IPS DF 6.9 (cell line): Measurements from ENCODE around the gene COL4A6.

Experiments
- DNase-seq: peaks from one replicate; pipeline ENCODE4 v3.0.0-alpha.2; 2013; ENCODE audit warnings: low read depth, low spot score
- H3K27ac ChIP-seq: one replicate; pipeline ENCODE4 v1.5.1; 2013; ENCODE audit warnings: low read length, control low read depth
- H3K27me3 ChIP-seq: 2 replicates; pipeline ENCODE4 v1.6.1; 2013; ENCODE audit warnings: mild to moderate bottlenecking, low read length; ENCODE audit not compliant: control insufficient read depth, insufficient read depth
- H3K36me3 ChIP-seq: 2 replicates; pipeline ENCODE4 v1.6.1; 2013; ENCODE audit warnings: low read length; ENCODE audit not compliant: control insufficient read depth, insufficient read depth
- H3K4me1 ChIP-seq: 2 replicates; pipeline ENCODE4 v1.6.1; 2013; ENCODE audit warnings: low read length; ENCODE audit not compliant: control insufficient read depth, insufficient read depth
- H3K4me3 ChIP-seq: 2 replicates; pipeline ENCODE4 v1.5.1; 2013; ENCODE audit warnings: mild to moderate bottlenecking, low read length
- H3K9me3 ChIP-seq: 2 replicates; pipeline ENCODE4 v1.6.1; 2013; ENCODE audit warnings: low read length, inconsistent platforms; ENCODE audit not compliant: control insufficient read depth, insufficient read depth
- WGBS: extraction: QIAGEN DNeasy Blood & Tissue Kit; methylation state at CpG from one replicate; pipeline ENCODE4 v1.1.7; 2013; ENCODE audit warnings: mixed read lengths, missing lambda C conversion rate; ENCODE audit not compliant: insufficient read length, insufficient coverage; 5-methylcytosine and 5-hydroxymethylcytosine counted together

Gene COL4A6

GRCh38 chrX:108250654-108251579, 187.3 kb downstream of the COL4A6 start:
- Histone ChIP-seq H3K4me3 (no peak overlapping the region), H3K27ac (no peak overlapping the region), H3K27me3 (no peaks in the 10 kb centered on the region), H3K36me3 (no peaks in the 10 kb centered on the region), H3K4me1 (no peaks in the 10 kb centered on the region), H3K9me3 (no peaks in the 10 kb centered on the region)
- no peak for DNase-seq
- 100% methylated on average over 1 of the region's 5 CpGs for WGBS

GRCh38 chrX:108246304-108246954, 191.8 kb downstream of the COL4A6 start:
- H3K36me3 ChIP-seq = no peaks in the 10 kb centered on the region
- H3K4me3 ChIP-seq = no peak overlapping the region
- no peak for DNase-seq
- H3K9me3 ChIP-seq = no peaks in the 10 kb centered on the region
- H3K27ac ChIP-seq = no peak overlapping the region
- no peaks in the 10 kb centered on the region for H3K4me1 ChIP-seq
- H3K27me3 ChIP-seq = no peaks in the 10 kb centered on the region
- no CpG with 5 or more reads among the region's 3 CpGs for WGBS

GRCh38 chrX:108245462-108245861, 192.8 kb downstream of the COL4A6 start:
- WGBS = no CpG with 5 or more reads among the region's 6 CpGs
- Histone ChIP-seq H3K27me3 (no peaks in the 10 kb centered on the region), H3K4me3 (no peak overlapping the region), H3K27ac (no peak overlapping the region), H3K4me1 (no peaks in the 10 kb centered on the region), H3K36me3 (no peaks in the 10 kb centered on the region), H3K9me3 (no peaks in the 10 kb centered on the region)
- no peak for DNase-seq

- DNase-seq = no peak
- Histone ChIP-seq H3K4me3 (no peak overlapping the region), H3K36me3 (no peaks in the 10 kb centered on the region), H3K9me3 (no peaks in the 10 kb centered on the region), H3K4me1 (no peaks in the 10 kb centered on the region), H3K27me3 (no peaks in the 10 kb centered on the region), H3K27ac (no peak overlapping the region)
- no CpG with 5 or more reads among the region's 4 CpGs for WGBS
These were observed 202.2 kb downstream of the COL4A6 start for GRCh38 chrX:108235986-108236385.

GRCh38 chrX:108230574-108230973, 207.6 kb downstream of the COL4A6 start:
- H3K36me3 ChIP-seq = no peaks in the 10 kb centered on the region
- H3K4me1 ChIP-seq = no peaks in the 10 kb centered on the region
- H3K27ac ChIP-seq = no peak overlapping the region
- no peaks in the 10 kb centered on the region for H3K27me3 ChIP-seq
- WGBS = no CpG with 5 or more reads among the region's 1 CpG
- DNase-seq = no peak
- no peaks in the 10 kb centered on the region for H3K9me3 ChIP-seq
- H3K4me3 ChIP-seq = no peak overlapping the region

GRCh38 chrX:108224727-108225621, 213.2 kb downstream of the COL4A6 start:
- Histone ChIP-seq H3K27me3 (no peaks in the 10 kb centered on the region), H3K4me3 (no peak overlapping the region), H3K9me3 (no peaks in the 10 kb centered on the region), H3K36me3 (no peaks in the 10 kb centered on the region), H3K27ac (no peak overlapping the region), H3K4me1 (no peaks in the 10 kb centered on the region)
- WGBS = no CpG with 5 or more reads among the region's 11 CpGs
- DNase-seq = peak; percentile 37

GRCh38 chrX:108224218-108224617, 214.0 kb downstream of the COL4A6 start:
- no peaks in the 10 kb centered on the region for H3K27me3 ChIP-seq
- no peak overlapping the region for H3K27ac ChIP-seq
- no peaks in the 10 kb centered on the region for H3K36me3 ChIP-seq
- no peak for DNase-seq
- WGBS = no CpG with 5 or more reads among the region's 2 CpGs
- no peaks in the 10 kb centered on the region for H3K9me3 ChIP-seq
- no peaks in the 10 kb centered on the region for H3K4me1 ChIP-seq
- H3K4me3 ChIP-seq = no peak overlapping the region

- Histone ChIP-seq H3K4me3 (no peak overlapping the region), H3K27me3 (no peaks in the 10 kb centered on the region), H3K27ac (no peak overlapping the region), H3K4me1 (no peaks in the 10 kb centered on the region), H3K9me3 (no peaks in the 10 kb centered on the region), H3K36me3 (no peaks in the 10 kb centered on the region)
- no CpG with 5 or more reads among the region's 5 CpGs for WGBS
- no peak for DNase-seq
These were observed 214.6 kb downstream of the COL4A6 start for GRCh38 chrX:108223585-108223984.

- Histone ChIP-seq H3K36me3 (no peaks in the 10 kb centered on the region), H3K4me3 (no peak overlapping the region), H3K4me1 (no peaks in the 10 kb centered on the region), H3K27me3 (no peaks in the 10 kb centered on the region), H3K9me3 (no peaks in the 10 kb centered on the region), H3K27ac (no peak overlapping the region)
- WGBS = no CpG with 5 or more reads among the region's 7 CpGs
- DNase-seq = no peak
These were observed 216.8 kb downstream of the COL4A6 start for GRCh38 chrX:108221301-108221864.
